ENCODE results near the gene RNF121. TPM values are rescaled to one million over a fixed set of nuclear protein-coding genes. Genes with fewer than 3 reads are reported as not detected.

Gene RNF121
- total and polyA plus RNA-seq, 2 of the 8 experiments (the other 6 are each of a cell fraction or from before 2014, with no cell fraction given): 39.7 to 51.6 TPM

GRCh38 chr11:71986131-71986530, 57.3 kb downstream of the RNF121 start (continued):
- TF ChIP-seq, protein P1, sequence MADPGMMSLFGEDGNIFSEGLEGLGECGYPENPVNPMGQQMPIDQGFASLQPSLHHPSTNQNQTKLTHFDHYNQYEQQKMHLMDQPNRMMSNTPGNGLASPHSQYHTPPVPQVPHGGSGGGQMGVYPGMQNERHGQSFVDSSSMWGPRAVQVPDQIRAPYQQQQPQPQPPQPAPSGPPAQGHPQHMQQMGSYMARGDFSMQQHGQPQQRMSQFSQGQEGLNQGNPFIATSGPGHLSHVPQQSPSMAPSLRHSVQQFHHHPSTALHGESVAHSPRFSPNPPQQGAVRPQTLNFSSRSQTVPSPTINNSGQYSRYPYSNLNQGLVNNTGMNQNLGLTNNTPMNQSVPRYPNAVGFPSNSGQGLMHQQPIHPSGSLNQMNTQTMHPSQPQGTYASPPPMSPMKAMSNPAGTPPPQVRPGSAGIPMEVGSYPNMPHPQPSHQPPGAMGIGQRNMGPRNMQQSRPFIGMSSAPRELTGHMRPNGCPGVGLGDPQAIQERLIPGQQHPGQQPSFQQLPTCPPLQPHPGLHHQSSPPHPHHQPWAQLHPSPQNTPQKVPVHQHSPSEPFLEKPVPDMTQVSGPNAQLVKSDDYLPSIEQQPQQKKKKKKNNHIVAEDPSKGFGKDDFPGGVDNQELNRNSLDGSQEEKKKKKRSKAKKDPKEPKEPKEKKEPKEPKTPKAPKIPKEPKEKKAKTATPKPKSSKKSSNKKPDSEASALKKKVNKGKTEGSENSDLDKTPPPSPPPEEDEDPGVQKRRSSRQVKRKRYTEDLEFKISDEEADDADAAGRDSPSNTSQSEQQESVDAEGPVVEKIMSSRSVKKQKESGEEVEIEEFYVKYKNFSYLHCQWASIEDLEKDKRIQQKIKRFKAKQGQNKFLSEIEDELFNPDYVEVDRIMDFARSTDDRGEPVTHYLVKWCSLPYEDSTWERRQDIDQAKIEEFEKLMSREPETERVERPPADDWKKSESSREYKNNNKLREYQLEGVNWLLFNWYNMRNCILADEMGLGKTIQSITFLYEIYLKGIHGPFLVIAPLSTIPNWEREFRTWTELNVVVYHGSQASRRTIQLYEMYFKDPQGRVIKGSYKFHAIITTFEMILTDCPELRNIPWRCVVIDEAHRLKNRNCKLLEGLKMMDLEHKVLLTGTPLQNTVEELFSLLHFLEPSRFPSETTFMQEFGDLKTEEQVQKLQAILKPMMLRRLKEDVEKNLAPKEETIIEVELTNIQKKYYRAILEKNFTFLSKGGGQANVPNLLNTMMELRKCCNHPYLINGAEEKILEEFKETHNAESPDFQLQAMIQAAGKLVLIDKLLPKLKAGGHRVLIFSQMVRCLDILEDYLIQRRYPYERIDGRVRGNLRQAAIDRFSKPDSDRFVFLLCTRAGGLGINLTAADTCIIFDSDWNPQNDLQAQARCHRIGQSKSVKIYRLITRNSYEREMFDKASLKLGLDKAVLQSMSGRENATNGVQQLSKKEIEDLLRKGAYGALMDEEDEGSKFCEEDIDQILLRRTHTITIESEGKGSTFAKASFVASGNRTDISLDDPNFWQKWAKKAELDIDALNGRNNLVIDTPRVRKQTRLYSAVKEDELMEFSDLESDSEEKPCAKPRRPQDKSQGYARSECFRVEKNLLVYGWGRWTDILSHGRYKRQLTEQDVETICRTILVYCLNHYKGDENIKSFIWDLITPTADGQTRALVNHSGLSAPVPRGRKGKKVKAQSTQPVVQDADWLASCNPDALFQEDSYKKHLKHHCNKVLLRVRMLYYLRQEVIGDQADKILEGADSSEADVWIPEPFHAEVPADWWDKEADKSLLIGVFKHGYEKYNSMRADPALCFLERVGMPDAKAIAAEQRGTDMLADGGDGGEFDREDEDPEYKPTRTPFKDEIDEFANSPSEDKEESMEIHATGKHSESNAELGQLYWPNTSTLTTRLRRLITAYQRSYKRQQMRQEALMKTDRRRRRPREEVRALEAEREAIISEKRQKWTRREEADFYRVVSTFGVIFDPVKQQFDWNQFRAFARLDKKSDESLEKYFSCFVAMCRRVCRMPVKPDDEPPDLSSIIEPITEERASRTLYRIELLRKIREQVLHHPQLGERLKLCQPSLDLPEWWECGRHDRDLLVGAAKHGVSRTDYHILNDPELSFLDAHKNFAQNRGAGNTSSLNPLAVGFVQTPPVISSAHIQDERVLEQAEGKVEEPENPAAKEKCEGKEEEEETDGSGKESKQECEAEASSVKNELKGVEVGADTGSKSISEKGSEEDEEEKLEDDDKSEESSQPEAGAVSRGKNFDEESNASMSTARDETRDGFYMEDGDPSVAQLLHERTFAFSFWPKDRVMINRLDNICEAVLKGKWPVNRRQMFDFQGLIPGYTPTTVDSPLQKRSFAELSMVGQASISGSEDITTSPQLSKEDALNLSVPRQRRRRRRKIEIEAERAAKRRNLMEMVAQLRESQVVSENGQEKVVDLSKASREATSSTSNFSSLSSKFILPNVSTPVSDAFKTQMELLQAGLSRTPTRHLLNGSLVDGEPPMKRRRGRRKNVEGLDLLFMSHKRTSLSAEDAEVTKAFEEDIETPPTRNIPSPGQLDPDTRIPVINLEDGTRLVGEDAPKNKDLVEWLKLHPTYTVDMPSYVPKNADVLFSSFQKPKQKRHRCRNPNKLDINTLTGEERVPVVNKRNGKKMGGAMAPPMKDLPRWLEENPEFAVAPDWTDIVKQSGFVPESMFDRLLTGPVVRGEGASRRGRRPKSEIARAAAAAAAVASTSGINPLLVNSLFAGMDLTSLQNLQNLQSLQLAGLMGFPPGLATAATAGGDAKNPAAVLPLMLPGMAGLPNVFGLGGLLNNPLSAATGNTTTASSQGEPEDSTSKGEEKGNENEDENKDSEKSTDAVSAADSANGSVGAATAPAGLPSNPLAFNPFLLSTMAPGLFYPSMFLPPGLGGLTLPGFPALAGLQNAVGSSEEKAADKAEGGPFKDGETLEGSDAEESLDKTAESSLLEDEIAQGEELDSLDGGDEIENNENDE (IDR thresholded peaks at IDR 0.05; ENCODE audit: insufficient replicate concordance, low read length): no peak
- TF ChIP-seq EZH2 (IDR thresholded peaks at IDR 0.05; ENCODE audit: low read depth, low read length, severe bottlenecking): no peak
- TF ChIP-seq SP4 (IDR thresholded peaks at IDR 0.05; ENCODE audit: low read length): no peak
- no peak for TF ChIP-seq CBX8 (IDR thresholded peaks at IDR 0.05; ENCODE audit: borderline replicate concordance, low read depth, low read length)
- no peak for TF ChIP-seq TBP (IDR thresholded peaks at IDR 0.05; ENCODE audit: low read depth, low read length)
- TF ChIP-seq CHD1 (IDR thresholded peaks at IDR 0.05; ENCODE audit: low read depth, low read length): no peak
- TF ChIP-seq SRF (IDR thresholded peaks at IDR 0.05; ENCODE audit: low read depth, low read length): no peak
- no peak for TF ChIP-seq SIX5 (IDR thresholded peaks at IDR 0.05; ENCODE audit: low read depth, low read length)
- TF ChIP-seq, protein P2, sequence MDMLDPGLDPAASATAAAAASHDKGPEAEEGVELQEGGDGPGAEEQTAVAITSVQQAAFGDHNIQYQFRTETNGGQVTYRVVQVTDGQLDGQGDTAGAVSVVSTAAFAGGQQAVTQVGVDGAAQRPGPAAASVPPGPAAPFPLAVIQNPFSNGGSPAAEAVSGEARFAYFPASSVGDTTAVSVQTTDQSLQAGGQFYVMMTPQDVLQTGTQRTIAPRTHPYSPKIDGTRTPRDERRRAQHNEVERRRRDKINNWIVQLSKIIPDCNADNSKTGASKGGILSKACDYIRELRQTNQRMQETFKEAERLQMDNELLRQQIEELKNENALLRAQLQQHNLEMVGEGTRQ (IDR thresholded peaks at IDR 0.05; ENCODE audit: low read length): no peak
- TF ChIP-seq POU5F1 (IDR thresholded peaks at IDR 0.05; ENCODE audit: low read depth, low read length): no peak

Data from H1 (cell line).